Ecto neural progenitor cell (in vitro differentiated cells): ENCODE data around the gene VASN.
A peak's percentile ranks its signal among the peaks of the same experiment; 100 is the strongest.

Experiments
- DNase-seq: peaks from one replicate; pipeline ENCODE4 v3.0.0-alpha.2; 2018; ENCODE audit warnings: low spot score

The VASN gene

DNA sequence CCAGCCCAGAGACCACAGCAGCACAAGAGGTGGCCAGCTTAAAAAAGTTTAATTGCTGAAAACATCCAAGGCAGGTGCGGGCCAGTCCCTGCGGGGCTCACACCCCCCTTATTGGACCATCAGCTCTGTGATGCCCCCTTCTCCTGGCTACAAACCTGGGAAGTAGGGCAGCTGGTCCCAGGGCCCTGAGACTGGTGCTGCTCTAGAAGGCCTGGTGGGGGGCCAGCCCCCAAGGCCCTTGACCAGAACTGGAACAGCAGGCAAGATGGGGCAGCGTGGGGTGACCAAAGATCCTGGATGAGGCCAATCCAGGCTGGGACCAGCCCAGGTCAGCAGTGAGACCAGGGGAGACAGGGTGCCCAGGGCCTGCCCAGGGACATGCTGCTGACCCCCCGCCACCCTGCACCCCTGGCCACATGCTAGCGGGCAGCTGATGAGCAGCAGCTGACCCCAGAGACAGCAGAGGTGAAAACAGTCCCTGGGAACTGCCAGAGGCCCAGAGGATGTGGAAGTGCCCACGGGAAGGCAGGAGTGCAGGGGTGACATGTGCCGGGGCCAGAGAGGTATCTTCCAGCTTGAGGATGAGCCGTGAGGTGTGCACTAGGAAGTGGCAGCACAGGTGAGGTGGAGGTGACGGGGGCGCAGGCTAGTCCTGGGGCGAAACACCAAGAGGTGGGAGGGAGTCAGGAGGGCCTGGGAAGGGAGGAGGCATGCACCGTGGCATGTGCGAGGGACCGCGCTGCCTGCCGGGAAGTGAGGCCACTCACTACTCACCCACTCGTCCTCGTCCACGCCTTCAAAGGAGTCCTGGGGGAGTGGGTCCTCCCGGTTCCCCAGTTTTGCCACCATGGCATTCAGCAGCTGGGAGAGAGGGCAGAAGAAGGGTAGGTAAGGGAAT lies 16.9 kb upstream of the VASN start:
- no peak for DNase-seq

DNA sequence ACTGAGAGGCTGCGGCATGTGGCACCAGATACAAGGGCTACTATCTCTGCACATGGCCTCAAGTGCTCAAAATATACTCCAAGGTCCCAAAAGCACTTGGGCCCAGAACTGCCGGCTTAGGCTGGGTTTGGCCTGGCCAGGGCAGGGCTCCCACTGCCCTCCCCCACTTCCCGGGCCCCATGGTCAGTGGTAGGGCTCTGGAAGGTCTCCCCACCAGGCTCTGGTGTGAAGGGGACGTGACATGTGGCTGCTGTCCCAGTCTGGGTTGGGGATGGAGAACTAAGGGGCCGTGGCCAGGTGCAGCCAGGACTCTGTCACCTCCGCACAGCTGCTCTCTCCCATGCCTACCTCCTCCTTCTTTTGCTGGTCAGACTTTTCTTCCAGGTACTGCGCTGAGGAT lies 14.8 kb upstream of the VASN start:
- no peak for DNase-seq

DNA sequence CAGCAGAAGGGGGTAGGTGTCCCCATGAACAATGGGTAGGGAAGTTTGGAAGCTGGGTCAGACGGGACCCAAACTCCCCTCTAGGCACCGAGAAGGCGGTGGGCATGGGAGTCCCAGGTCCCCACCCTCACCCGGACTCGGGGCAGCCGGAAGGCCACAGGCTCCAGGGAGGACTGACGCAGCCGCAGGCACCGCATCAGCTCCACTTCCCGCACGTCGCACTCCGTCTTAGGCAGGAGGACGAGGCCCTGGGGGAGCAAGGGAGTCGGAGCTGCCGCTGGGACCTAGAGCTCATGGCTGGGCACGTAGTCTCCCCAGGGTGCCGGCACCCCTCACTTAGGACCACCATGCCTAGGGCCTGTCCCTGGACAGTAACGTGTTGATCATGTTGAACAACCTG lies 13.4 kb upstream of the VASN start:
- DNase-seq, result no peak

DNA sequence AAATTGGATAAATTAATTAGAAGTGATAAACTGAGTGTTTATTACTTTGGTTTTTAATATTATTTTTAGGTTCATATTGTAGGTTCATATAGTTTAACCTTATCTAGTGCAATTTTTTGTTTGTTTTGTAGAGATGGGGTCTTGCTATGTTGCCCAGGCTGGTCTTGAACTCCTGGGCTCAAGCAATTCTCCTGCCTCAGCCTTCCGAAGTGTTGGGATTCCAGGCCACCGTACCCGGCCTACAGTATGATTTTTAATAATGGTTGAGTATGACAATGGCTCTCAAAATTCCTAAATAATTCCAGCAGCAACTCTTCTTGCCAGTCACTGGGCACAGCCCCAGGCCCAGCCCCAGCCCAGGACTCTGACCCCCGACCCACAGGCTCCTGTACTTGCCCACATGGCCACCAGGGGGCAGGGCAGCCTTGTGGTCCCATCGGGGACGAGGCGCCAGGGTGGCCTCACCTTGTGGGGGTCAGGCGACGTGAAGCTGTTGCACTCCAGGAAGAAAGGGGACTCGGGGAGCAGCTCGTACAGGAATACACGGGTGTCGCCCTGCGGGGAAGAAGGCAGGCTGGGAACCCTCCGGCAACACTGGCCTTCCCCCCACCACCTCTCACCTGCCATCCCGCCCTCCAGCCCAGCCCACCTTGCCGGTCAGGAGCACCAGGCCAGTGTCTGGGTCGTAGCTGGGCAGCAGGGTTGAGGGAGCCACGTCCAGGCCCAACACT lies 12.7 kb upstream of the VASN start:
- peak; percentile 90 for DNase-seq

DNA sequence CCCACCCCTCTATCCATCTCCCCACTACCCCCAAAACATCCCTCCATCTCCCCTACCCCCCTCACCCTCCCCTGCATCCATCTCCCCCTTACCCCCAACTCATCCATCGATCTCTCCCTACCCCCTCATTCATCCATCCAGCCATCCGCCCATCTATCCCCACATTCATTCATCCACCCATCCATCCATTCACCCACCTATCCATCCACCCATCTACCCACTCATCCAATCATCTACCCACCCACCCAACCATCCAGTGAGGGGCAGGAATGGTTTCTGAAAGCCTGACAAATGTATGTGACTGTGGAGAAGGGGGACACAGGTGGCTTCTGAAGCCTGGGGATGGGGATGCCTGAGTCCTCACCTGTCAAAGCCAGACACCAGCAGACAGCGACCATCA lies 11.7 kb upstream of the VASN start:
- no peak for DNase-seq

DNA sequence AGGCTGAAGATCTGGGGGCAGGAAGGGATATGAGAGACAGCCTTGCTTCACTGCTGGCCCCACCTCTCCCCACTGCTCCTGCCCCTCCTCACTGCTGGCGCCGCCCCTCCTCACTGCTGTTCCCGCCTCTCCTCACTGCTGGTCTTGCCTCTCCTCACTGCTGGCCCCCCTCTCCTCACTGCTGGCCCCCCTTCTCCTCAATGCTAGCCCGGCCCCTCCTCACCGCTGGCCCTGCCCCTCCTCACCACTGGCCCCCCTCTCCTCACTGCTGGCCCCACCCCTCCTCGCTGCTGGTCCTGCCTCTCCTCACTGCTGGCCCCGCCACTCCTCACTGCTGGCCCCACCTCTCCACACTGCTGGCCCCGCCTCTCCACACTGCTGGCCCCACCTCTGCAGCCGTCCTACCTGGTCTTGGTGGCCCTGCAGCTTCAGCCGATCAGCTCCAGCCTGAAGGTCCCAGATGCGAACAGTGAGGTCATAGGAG lies 11.1 kb upstream of the VASN start:
- DNase-seq, result peak; percentile 71

DNA sequence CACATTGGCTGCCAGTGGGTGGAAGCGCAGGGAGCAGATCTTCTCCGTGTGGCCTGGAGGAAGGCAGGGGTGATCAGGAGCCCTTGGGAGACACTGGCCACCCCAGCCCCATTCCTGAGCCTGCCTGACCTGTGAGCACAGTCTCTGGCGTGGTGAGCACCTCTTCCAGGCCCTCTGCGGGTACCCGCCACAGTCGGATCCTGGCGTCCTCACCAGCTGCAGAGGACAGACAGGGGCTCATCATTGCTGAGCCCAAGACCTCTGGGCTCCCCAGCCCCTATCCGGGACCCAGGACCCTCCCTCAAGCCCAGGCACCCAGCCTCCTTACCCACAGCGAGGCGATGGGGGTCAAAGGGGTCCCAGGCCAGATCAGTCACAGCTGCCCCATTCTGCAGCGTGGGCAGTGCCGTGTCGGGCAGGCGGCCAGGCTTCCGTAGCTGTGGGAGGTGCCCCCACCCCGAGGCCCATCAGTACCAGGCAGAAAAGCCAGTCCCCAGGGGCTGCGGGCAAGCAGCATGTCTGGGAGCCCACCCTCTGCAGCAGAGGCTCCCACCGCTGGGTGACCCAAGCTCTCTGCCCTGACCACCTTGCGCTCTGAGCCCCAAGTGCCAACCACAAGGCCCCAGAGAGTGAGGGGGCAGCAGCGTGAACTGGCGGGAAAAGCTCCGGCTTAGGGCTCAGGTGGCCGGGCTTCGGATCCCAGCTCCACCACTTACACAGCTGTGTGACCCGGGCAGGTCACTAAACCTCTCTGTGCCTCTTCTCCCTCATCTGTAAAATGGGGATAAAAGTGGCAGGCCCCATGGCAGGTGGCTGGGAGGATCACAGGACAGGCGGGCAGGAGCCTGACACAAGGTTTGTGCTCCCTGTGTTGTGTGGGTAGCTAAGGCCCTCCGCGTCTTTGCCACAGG lies 10.4 kb upstream of the VASN start:
- no peak for DNase-seq

DNA sequence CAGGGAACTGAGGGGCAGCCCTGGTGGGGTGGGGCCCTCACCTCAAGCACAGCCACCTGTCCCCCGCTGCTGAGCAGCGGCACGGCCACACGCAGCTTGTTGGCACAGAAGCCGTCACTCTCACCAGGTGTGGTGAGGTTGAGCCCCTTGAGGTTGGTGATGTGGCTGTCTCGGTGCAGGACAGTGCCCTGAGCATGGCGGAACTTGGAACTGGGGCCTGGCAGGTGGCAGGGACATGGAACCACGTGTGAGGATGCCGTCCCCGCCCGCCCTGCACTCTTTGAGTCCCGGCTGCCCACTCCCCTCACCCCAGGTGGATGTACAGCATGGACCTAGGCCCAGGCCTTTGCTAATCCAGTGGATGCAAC lies 9.7 kb upstream of the VASN start:
- no peak for DNase-seq

DNA sequence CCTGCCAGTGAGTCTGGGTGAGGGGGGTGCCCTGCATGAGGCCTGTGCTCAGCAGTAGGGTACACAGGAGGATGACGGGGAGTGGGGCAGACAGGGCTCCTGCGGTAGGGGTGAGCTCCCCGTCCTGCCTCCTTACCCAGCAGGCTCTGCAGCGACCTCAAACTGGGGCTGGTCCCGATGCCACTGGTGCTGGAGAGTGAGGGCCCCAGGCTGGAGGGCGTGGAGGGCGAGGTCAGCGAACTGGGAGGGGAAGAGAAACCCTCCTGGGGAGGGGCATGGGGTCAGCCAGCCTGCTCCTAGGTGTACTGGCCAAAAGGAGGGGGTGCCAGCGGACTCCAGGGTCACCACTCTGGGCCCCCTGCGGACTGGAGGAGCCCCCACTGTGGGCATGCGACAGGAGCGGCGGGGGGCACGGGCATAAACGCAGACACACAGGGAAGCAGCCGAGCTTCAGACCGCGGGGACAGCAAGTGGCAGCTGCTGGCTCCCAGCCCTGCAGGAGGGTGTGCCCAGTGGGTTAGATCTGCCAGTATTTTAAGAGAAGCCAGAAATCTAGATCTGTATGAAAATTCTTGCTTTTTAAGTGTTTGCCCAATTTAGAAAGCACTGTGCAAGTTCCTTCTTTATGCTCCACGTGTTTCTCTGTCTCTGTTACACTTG lies 9.0 kb upstream of the VASN start:
- DNase-seq, result no peak

DNA sequence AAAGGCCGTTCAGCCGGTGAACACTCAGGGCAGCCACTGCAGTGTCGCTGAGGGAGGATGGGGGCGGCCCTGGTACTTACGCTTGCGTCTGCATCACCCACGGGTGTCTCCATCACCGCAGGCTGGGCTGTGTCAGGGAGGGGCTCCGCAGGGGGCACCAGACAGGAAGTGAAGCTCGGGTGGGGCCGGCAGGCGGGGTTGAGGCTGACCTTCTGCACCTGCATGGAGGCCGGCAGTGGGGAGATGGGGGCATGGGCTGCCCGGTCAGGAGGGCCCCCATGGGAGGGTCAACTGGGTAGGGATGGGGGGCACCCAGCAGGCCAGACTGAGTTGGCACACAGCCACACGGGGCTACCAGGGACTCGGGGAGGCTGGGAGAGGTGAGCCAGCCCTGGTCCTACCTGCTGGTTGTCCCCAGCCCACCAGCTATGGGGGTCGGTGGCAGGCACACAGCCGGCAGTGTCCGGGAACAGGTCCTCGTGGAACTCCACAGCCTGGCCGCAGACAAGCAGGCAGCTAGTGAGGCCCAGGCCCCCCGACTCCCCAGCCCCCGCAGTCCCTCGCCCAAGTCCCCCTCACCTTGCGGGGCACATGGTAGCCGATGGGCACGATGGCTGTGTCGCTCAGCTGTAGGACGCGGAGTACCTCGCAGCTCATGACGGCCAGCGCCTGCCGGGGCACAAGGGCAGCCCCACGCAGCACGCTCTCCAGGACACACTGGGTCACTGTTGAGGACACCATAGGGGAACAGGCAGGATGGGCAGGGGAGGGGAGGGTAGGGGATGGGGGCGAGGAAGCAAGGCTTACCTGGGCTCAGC lies 7.2 kb upstream of the VASN start:
- no peak for DNase-seq

DNA sequence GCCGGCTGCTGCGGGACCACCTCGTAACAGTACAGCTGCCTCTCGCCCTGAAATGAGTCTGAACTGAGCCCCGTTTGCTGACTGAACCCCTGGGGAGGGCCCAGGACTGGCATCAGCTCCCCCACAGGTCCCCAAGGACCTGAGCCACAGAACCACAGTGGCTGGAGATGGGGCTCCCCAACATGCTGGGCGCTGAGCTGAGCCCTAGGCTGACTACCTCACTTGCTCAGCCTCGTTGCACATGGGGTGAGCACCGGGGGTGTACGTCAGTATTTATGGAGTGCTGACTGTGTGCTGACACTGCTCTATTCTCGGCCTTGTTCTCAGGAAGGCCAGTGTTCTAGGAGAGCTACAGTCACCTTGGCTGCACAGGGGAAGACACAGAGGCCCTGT lies 6.6 kb upstream of the VASN start:
- DNase-seq, result no peak

DNA sequence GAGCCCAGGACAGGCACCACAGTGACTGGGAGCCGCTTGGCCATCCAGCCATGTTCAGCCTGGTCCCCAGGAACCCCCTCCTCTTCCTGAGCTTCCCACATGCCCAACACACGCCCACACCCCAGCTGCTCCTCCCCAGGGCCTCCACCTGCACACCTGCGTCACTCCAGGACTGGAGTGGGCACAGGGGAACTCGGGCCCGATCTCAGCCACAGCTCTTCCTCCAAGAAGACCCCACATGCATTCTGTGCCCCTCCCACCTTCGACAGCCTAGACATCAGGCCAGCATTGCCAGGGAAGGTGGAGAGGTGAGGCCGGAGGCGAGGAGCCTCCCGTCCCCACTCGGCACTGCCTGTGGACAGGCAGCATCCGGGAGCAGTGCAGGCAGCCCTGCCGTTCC lies 6.0 kb upstream of the VASN start:
- DNase-seq, result no peak

DNA sequence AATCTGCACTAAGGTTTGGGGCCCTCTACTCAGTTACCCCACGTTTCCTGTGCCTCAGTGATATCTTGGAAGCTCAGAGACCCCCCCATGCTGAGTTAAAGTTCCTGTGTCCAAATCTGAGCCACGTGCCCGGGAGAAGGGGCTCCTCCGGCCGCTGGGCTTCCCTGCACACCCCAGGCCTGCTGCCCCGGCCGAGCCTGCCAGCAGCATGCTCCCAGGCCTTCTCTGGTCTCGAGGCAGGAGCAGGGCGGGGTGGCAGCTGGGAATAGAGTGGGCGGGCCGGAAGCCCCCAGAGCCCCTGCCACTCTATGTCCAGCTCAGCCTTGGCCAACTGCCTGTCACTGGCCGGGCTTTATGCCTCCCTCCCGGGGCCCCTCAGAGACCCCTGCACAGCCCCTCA lies 5.6 kb upstream of the VASN start:
- DNase-seq, result no peak

DNA sequence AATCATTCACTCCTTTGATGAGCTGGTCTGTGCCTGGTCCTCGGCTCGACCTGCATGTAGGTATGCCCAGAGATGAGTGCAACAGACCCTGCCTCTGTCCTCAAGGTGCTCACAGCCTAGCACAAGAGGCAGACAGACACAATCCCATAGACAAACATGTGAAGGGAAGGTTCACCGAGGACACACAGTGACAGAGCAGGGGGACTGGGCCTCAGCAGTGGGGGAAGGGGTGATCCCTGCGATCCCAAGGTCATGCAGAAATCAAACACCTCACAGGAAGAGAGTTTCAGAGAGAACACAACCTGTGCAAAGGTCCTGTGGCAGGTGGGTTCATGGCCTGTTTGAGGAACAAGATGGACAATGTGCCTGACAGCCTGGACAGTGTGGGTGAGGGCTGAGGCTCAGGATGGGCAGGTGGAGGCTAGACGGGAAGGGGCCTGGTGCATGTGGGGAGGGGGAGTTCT lies 4.2 kb upstream of the VASN start:
- DNase-seq, result no peak

DNA sequence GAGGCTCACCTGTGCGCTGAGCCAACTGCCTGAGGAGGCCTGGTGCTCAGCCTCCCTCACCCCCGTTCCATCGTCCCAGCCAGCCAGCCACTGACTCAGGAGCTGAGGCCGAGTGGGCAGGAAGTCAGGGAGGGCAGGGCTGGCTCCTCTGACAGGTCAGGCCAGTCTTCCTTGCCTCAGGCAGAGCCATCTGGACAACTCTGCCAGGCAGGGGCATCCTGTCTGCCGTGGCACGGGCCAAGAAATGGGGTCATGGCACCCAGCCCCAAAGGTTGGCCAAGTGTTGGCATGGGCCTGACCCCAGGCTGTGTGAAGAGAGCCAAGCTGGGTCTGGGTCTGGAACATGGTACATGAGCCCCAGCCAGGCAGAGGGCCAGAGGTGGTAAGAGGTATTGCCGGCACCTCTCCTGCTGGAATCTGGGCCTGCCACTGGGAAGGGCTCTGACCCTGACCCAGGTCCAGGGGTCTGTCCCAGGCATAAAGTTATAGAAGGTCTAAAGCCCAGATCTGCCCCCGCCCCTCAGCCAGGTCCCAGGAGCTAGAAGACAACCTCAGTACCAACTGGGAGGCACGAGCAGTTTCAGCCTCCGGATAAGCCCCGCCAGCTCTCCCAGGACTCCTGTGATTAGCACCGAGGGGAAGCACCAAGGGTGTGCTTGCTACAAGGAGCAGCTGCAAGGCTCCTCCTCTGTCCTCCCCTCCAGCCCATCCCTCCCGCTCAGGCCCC lies 2.5 kb upstream of the VASN start:
- no peak for DNase-seq

DNA sequence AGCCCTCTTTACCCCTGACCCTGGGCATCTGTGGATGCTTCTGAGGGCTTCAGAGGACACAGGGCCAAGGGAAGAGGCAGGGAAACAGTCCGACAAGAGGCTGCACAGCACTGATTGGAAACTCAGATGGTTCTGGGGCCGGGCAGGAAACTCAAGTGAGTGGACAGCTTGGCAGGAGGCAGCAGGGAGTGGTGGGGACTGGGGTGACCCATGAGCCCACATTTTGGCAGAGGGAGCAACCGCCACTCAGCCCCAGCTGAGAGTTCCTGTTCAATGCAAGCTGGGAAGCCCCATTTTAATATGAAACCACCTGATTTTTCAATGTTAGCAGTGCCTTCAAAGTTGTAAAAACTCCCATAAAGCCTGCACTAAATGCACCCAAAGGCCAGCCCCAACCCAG lies 1.5 kb upstream of the VASN start:
- DNase-seq, result no peak

DNA sequence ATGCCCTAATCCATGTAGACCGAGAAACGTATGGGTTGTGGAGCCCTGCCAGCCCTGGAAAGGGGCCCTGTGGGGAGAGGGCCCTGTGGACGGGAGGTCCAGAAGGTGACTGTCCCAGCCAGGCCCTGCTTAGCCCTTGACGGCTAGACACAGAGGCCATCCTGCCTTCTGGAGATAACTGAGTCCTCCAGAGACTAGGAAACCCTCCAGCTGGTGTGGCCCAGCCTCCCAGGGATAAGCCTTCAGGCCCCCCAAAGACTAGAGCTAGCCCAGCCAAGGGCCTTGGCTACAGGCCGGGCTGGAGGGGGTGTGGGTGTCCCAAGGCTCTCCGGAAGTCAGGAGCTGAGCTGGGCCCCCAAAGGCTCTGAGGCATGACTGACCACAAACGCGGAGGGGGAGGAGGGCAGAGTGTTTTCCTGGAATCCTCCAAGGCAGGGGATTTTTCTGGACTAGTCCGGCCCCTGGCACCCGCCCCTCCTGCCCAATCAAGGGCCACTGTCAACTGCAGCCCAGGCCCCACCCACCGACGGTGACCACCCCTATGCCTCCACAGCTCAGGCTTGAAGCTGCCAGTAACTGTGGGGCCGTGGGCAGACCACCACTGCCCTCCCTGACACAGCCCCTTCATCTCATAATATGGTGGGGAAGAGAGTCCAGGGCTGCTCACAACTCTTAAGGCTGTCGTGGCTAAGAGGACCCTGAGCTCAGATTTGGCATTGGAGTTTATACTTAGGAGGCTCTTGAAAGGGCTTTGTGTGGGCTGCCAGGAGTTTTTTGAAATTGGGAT lies 885 bp upstream of the VASN start:
- DNase-seq, result no peak

DNA sequence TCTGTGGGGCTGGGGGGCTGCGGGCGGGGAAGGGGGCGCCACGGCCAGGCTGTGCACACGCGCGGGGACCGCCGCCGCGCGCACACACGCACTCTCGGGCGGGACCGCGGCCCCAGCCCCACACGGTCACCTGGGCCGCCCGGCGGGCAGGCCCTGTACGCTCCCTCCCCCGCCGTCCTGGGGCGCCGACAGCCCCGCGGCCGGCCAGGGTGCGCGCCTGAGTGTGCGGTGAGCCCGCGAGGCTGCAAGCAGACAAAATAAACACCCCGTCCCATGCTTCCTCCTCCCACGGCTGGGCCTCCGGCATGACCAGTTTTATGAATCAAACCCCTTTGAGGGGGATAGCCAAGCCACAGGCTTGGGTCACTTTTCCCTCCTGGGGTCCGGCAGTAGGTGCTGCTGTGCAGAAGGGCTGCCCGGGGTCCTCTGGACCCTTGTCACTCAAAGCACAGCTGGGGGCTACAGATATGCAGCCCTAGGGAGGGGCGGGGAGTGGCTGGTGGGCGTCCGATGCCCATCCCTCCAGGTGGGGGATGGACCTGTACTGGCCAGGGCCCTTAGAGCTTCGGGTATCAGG lies 441 bp downstream of the VASN start:
- no peak for DNase-seq
